ENCODE measurements around the gene PHLDA3.

PHLDA3 gene

GRCh38 chr1:201504799-201505502 is 36.0 kb upstream of the PHLDA3 start:
- Histone ChIP-seq H3K27me3 (ENCODE audit: low read length) (no peaks in the 10 kb centered on the region), H2AFZ (ENCODE audit: low read depth, low read length, severe bottlenecking) (no peak overlapping the region), H3K9me3 (ENCODE audit: insufficient read depth, low read length) (no peaks in the 10 kb centered on the region), H4K20me1 (ENCODE audit: low read depth, low read length) (no peaks in the 10 kb centered on the region), H3K9ac (ENCODE audit: low read length) (no peak overlapping the region), H3K27ac (ENCODE audit: low read depth, low read length) (no peak overlapping the region), H3F3A (ENCODE audit: insufficient read depth) (no peaks in the 10 kb centered on the region), H3K4me3 (ENCODE audit: insufficient read depth, low read length, poor library complexity, severe bottlenecking) (no peak overlapping the region), H3K79me2 (ENCODE audit: insufficient read depth, low read length) (no peaks in the 10 kb centered on the region), H3K9me2 (replicated peaks; ENCODE audit: insufficient read depth, low read length) (no peaks in the 10 kb centered on the region), H3K4me2 (ENCODE audit: low read depth, low read length, poor library complexity, severe bottlenecking) (no peak overlapping the region), H3K36me3 (ENCODE audit: low read length) (no peaks in the 10 kb centered on the region)
- TF ChIP-seq CTCF (IDR thresholded peaks at IDR 0.05; ENCODE audit: insufficient read depth, low read length, poor library complexity, severe bottlenecking) (no peak), EZH2phosphoT487 (conservative IDR thresholded peaks at IDR 0.05; ENCODE audit: low read length) (no peak)

GRCh38 chr1:201504179-201504631 is 35.2 kb upstream of the PHLDA3 start:
- Histone ChIP-seq H2AFZ (ENCODE audit: low read depth, low read length, severe bottlenecking) (no peak overlapping the region), H3K9me2 (replicated peaks; ENCODE audit: insufficient read depth, low read length) (no peaks in the 10 kb centered on the region), H3K9me3 (ENCODE audit: insufficient read depth, low read length) (no peaks in the 10 kb centered on the region), H3K79me2 (ENCODE audit: insufficient read depth, low read length) (no peaks in the 10 kb centered on the region), H3K4me2 (ENCODE audit: low read depth, low read length, poor library complexity, severe bottlenecking) (no peak overlapping the region), H3K27me3 (ENCODE audit: low read length) (no peaks in the 10 kb centered on the region), H3K36me3 (ENCODE audit: low read length) (no peaks in the 10 kb centered on the region), H3K27ac (ENCODE audit: low read depth, low read length) (no peak overlapping the region), H3F3A (ENCODE audit: insufficient read depth) (no peaks in the 10 kb centered on the region), H4K20me1 (ENCODE audit: low read depth, low read length) (no peaks in the 10 kb centered on the region), H3K4me3 (ENCODE audit: insufficient read depth, low read length, poor library complexity, severe bottlenecking) (no peak overlapping the region), H3K9ac (ENCODE audit: low read length) (no peak overlapping the region)
- TF ChIP-seq CTCF (IDR thresholded peaks at IDR 0.05; ENCODE audit: insufficient read depth, low read length, poor library complexity, severe bottlenecking) = no peak
- TF ChIP-seq EZH2phosphoT487 (conservative IDR thresholded peaks at IDR 0.05; ENCODE audit: low read length) = no peak

GRCh38 chr1:201503397-201504176 is 34.6 kb upstream of the PHLDA3 start:
- Histone ChIP-seq H3K9me3 (ENCODE audit: insufficient read depth, low read length) (no peaks in the 10 kb centered on the region), H4K20me1 (ENCODE audit: low read depth, low read length) (no peaks in the 10 kb centered on the region), H3K27ac (ENCODE audit: low read depth, low read length) (no peak overlapping the region), H3K4me3 (ENCODE audit: insufficient read depth, low read length, poor library complexity, severe bottlenecking) (no peak overlapping the region), H3K9me2 (replicated peaks; ENCODE audit: insufficient read depth, low read length) (no peaks in the 10 kb centered on the region), H3F3A (ENCODE audit: insufficient read depth) (no peaks in the 10 kb centered on the region), H3K9ac (ENCODE audit: low read length) (no peak overlapping the region), H2AFZ (ENCODE audit: low read depth, low read length, severe bottlenecking) (no peak overlapping the region), H3K36me3 (ENCODE audit: low read length) (no peaks in the 10 kb centered on the region), H3K4me2 (ENCODE audit: low read depth, low read length, poor library complexity, severe bottlenecking) (no peak overlapping the region), H3K79me2 (ENCODE audit: insufficient read depth, low read length) (no peaks in the 10 kb centered on the region), H3K27me3 (ENCODE audit: low read length) (no peaks in the 10 kb centered on the region)
- TF ChIP-seq EZH2phosphoT487 (conservative IDR thresholded peaks at IDR 0.05; ENCODE audit: low read length) (no peak), CTCF (IDR thresholded peaks at IDR 0.05; ENCODE audit: insufficient read depth, low read length, poor library complexity, severe bottlenecking) (no peak)

Measured in SU-DHL-6 (cell line).